Measurements from ENCODE around the gene DHRS1. TPM values are rescaled to one million over a fixed set of nuclear protein-coding genes. Genes with fewer than 3 reads are reported as not detected.

DHRS1 gene
- total and polyA plus RNA-seq, 2 of the 4 experiments (the other 2 are of a cell fraction): 15.8 to 38.6 TPM

GRCh38 chr14:24258119-24258518 is 41.5 kb downstream of the DHRS1 start:
- Histone ChIP-seq H3K27me3 (ENCODE audit: control insufficient read depth, insufficient read depth, low read length) (no peaks in the 10 kb centered on the region), H3K27ac (ENCODE audit: insufficient read depth, low read length) (no peak overlapping the region), H4K5ac (ENCODE audit: low read depth, low read length) (no peak overlapping the region), H2BK5ac (ENCODE audit: low read depth, low read length, poor library complexity, severe bottlenecking) (no peak overlapping the region), H4K91ac (ENCODE audit: insufficient read depth, low read depth, low read length) (no peak overlapping the region), H4K8ac (ENCODE audit: low read depth in 2 of 2, low read length in 2 of 2) (no peak overlapping the region), H2BK20ac (ENCODE audit: low read depth, low read length) (no peak overlapping the region), H2BK120ac (ENCODE audit: low read depth, low read length) (no peak overlapping the region), H3K4ac (ENCODE audit: low read depth, low read length) (no peak overlapping the region; the same call in 1 of the 2 replicates), H3K4me3 (ENCODE audit: insufficient read depth, low read depth, low read length) (no peak overlapping the region), H3K14ac (replicated peaks; ENCODE audit: low read depth, low read length) (no peak overlapping the region), H2AK9ac (replicated peaks; ENCODE audit: low read depth, low read length, poor library complexity) (no peak overlapping the region), H4K20me1 (ENCODE audit: insufficient read depth, low read length) (no peaks in the 10 kb centered on the region), H2BK15ac (ENCODE audit: low read depth, low read length) (no peak overlapping the region), H3K79me1 (ENCODE audit: low read depth in 1 of 2, low read length in 2 of 2) (peaks cover 0 to 2% of the 10 kb centered on the region in 2 experiments; a peak in 1 of 4 replicates), H3K4me1 (ENCODE audit: control insufficient read depth, insufficient read depth, low read length) (peaks cover 8% of the 10 kb centered on the region), H3K9ac (ENCODE audit: low read depth, low read length) (no peak overlapping the region), H3K9me1 (ENCODE audit: insufficient read depth, low read length) (peaks cover 19% of the 10 kb centered on the region; the same call in 1 of the 2 replicates), H3K18ac (ENCODE audit: low read depth, low read length) (no peak overlapping the region), H3K23ac (ENCODE audit: low read depth, low read length) (no peak overlapping the region), H3K4me2 (ENCODE audit: low read depth, low read length) (no peak overlapping the region), H3K9me3 (ENCODE audit: control insufficient read depth, insufficient read depth, low read length) (no peaks in the 10 kb centered on the region), H3K56ac (ENCODE audit: extremely low read depth, insufficient read depth, low read length) (no peak overlapping the region), H2AFZ (replicated peaks; ENCODE audit: low read length, poor library complexity) (no peak overlapping the region), H2AK5ac (ENCODE audit: low read depth, low read length) (no peak overlapping the region; the same call in 1 of the 2 replicates), H3K36me3 (ENCODE audit: control insufficient read depth, insufficient read depth, low read length) (peaks cover 2% of the 10 kb centered on the region; the same call in 1 of the 2 replicates)
- intact Hi-C loops (cut with micrococcal nuclease): no loop called here
- CTCF ChIA-PET: no interaction called here
- WGBS, 2 experiments (ENCODE audit: extremely low coverage in 2 of 2, insufficient read length in 1 of 2): no CpG with 5 or more reads among the region's 9 CpGs
- TF ChIP-seq NFE2L2 (IDR thresholded peaks at IDR 0.05; ENCODE audit: low read depth, low read length) (no peak), RCOR1 (IDR thresholded peaks at IDR 0.05; ENCODE audit: insufficient replicate concordance, low read length) (no peak), CEBPB (IDR thresholded peaks at IDR 0.05; ENCODE audit: low read depth, low read length) (no peak), MAZ (IDR thresholded peaks at IDR 0.05; ENCODE audit: borderline replicate concordance, low read depth, low read length) (no peak), POLR2A (IDR thresholded peaks at IDR 0.05; ENCODE audit: low read depth, low read length) (no peak), MXI1 (IDR thresholded peaks at IDR 0.05; ENCODE audit: borderline replicate concordance, low read depth, low read length) (no peak), MAFK (IDR thresholded peaks at IDR 0.05; ENCODE audit: low read depth, low read length) (no peak), RFX5 (IDR thresholded peaks at IDR 0.05; ENCODE audit: low read depth, low read length) (no peak), BHLHE40 (IDR thresholded peaks at IDR 0.05; ENCODE audit: low read depth, low read length) (no peak), SMC3 (IDR thresholded peaks at IDR 0.05; ENCODE audit: low read depth, low read length) (no peak), FOS (IDR thresholded peaks at IDR 0.05; ENCODE audit: low read depth, low read length) (no peak), RAD21 (IDR thresholded peaks at IDR 0.05; ENCODE audit: low read length) (no peak), USF2 (IDR thresholded peaks at IDR 0.05; ENCODE audit: low read depth, low read length) (no peak), CTCF (conservative IDR thresholded peaks at IDR 0.05; ENCODE audit: low read depth, low read length) (no peak), ELK1 (IDR thresholded peaks at IDR 0.05; ENCODE audit: borderline replicate concordance, low read depth, low read length) (no peak), CHD1 (IDR thresholded peaks at IDR 0.05; ENCODE audit: low read depth, low read length) (no peak)
- ATAC-seq (ENCODE audit: low read depth) (no peak), DNase-seq (no peak)
- in situ Hi-C loops (cut with MboI; ENCODE audit: low sequenced_read_pairs): no loop called here
- dilution Hi-C loops (cut with HindIII; ENCODE audit: low sequenced_read_pairs, unreplicated experiment): no loop called here
- no TSS peak for BruUV-seq (replicated peaks)
- POLR2A ChIA-PET (ENCODE audit: unreplicated experiment): no interaction called here
